ENCODE results near the gene GALNT12.

Gene GALNT12

GRCh38 chr9:98834386-98834785 is 26.9 kb downstream of the GALNT12 start:
- DNase-seq = no peak

GRCh38 chr9:98836206-98836605 is 28.7 kb downstream of the GALNT12 start:
- no peak for DNase-seq

GRCh38 chr9:98837516-98837915 is 30.0 kb downstream of the GALNT12 start:
- DNase-seq = no peak

DNA sequence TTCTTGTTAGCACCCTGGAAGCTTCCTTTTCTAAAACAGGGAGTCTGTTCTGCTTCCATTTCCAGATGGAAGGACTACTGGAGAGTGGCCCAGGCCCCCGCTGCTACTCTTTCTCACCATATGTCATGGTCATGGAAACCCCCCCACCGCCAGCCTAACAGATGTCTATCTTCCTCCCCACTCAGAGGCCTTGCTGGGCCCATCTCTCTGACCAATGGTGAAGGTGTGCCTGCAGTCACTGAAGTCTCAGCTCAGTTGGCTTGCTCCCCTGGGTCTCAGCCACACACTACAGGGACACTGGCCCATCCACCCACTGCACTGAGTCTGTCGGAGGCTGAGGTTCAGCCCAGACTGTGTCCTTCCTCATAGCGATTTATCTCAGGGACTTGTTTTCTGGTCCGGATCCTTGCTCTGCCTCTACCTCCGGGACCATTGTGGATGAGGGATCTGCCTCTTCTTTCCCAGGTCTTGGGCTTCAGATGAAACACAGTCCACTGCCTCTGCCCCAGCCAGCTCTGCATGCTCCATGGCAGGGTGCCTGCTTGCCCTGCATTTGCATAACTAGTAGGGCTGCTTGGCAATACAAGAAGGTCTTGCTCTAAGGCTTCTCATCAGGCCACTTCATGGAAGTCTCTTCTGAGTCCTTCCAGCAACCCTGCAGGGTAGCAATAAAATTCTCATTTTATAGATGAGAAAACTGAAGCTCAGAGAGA is 30.8 kb downstream of the GALNT12 start:
- no peak for DNase-seq

- no peak for DNase-seq
These were observed 31.5 kb downstream of the GALNT12 start for GRCh38 chr9:98838868-98839565.

GRCh38 chr9:98839724-98840123 is 32.3 kb downstream of the GALNT12 start:
- no peak for DNase-seq

GRCh38 chr9:98842510-98842909 is 35.0 kb downstream of the GALNT12 start:
- no peak for DNase-seq

DNA sequence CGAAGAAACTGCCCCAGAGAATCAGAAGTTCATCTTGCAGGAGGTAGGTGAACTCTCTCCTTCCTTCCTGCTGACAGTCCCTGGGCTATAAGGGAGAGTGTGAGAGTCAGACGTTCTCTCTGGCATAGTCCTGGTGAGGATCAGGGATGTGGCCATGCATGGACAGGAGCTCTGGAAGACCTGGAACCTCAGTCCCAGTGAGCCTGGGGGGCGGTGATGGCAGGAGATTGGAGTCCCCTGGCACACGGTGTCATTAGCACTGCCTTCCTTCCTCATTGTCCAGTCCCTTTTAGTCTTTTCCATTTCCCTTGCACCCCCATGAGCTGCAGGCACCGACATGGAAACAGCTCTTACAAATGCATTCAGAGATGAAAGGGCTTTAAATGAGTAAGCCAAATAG is 38.6 kb downstream of the GALNT12 start:
- DNase-seq = no peak

DNA sequence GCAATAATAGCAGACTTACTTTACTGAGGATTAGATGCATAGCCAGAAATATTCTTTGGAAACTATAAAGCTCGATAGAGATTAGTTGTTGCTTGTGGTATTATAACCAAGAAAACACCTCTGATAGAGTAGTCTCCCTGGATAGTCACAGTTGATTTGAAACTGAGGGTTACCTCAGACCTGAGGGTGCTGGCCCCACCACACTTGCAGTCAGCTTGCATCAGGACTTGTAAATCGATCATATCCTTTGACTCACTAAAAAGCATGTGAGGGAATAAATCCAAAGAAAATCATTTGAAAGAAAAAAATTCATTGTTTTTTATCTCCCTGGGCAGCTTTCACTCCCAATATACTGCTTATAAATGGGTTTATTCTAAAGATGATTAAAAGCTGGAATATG is 39.4 kb downstream of the GALNT12 start:
- no peak for DNase-seq

GRCh38 chr9:98848450-98849149 is 41.1 kb downstream of the GALNT12 start:
- peak; percentile 64 for DNase-seq

DNA sequence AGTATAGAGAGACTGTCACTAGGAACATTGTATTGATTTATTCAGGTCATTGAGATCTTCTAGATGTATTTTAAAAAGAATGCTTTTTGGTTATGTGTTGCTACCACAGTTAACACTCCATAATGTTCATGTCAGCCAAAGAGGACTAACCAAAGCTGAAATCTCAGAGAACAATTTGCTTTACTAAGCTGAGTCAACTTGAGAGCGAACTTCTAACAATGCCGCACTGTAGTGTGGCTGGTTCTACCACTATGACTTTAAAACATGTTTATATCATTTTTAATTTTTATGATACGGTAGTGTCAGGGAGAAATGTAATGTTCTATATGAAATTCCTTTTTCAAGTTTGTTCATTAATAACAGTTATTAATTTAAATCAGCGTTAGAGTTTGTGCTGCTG is 42.1 kb downstream of the GALNT12 start:
- no peak for DNase-seq

GRCh38 chr9:98850851-98851729 is 43.6 kb downstream of the GALNT12 start:
- DNase-seq = no peak

GRCh38 chr9:98851730-98852459 is 44.4 kb downstream of the GALNT12 start:
- DNase-seq = no peak

DNA sequence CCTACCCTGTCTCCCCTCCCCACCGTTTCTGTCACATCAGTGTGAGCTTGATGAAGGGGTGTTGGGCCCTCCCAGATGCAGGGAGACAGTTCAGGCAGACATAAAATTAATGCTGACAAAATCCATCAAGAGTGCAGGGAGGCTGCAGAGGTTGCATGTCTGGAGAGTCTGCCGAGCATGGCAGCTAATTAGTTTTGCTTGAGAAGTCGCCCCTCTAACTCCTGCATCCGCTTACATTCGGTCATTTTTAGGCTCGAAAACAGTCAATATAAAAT is 44.9 kb downstream of the GALNT12 start:
- DNase-seq = no peak

DNA sequence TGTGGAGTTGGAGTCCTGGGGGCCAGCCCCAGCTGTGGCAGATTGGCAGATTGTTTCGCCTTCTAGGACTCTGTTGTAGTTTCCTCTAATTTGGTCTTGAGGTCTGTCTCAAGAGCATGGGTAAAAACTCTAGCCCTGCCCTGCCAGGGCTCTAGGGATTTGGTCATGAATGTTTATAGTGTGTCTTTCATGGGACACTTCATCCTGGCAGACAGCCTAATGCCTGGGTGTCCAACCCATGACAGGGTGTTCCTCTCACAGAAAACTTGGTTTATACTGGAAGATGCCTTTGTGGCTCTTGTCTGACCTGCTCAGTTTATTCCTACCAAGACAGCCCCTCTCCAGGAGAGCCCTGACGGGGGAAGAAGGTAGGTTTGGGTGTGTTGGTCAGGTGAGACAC is 45.5 kb downstream of the GALNT12 start:
- DNase-seq = no peak

GRCh38 chr9:98854266-98854665 is 46.8 kb downstream of the GALNT12 start:
- no peak for DNase-seq

DNA sequence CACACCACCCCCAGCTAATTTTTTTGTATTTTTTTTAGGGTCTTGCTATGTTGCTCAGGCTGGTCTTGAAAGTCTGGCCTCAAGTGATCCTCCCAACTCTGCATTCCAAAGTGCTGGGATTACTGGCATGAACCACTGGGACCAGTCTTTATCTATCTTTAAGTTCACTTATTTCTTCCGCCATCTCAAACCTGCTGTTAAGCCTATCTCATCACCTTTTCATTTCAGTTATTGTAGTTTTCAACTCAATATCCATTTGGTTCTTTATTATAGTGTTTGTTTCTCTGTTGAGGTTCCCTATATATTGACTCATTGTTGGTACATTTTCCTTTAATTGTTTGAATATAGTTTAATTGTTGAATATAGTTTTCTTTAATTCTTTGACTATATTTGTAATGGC is 48.1 kb downstream of the GALNT12 start:
- no peak for DNase-seq

DNA sequence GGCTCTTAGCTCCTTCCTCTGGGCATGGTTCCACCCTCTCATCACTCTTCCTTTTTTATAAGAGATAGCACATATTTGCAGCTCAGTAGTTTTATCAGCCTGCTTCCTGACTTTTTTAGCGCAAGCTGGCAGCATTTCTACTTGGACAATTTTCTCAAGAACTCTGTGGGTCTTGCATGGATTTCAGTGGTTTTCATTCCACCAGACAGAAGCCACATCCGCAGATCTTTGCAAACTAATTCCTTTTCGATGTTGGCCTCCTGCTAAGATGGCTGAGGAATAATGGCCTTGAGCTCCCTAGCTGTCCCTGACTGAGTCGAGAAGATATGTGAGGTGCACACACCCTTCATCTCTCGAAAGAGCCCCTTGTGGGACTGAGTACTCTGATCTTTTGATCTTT is 49.5 kb downstream of the GALNT12 start:
- DNase-seq = no peak

DNA sequence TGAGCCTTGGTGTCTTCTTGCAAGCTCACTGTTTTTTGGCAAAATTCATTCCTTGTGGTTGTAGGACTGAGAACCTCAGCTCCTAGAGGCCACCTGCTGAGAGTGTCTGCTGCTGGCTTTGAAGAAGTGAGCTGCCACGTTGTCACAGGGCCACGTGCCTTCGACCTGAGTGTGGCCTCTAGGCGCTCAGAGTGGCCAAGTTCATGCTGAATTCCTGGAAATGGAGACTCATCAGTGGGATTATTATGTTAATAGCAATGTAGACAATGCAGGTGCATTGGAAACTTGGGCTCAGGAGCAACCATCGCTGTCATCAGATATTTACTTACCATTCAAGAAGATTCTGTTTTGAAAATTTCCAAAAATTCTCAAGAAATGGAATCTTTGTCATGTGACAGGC is 52.5 kb downstream of the GALNT12 start:
- DNase-seq = no peak

GRCh38 chr9:98860871-98861293 is 53.4 kb downstream of the GALNT12 start:
- DNase-seq = no peak

- no peak for DNase-seq
These were observed 54.5 kb downstream of the GALNT12 start for GRCh38 chr9:98861781-98862504.

- DNase-seq = no peak
These were observed 55.5 kb downstream of the GALNT12 start for GRCh38 chr9:98862936-98863335.
